Skeletal muscle tissue (tissue), 4 donors: Measurements from ENCODE around the gene IGFBP1. TPM values are rescaled to one million over a fixed set of nuclear protein-coding genes. Genes with fewer than 3 reads are reported as not detected.

Experiments
- H3K27ac ChIP-seq: one replicate; pipeline ENCODE4 v1.7.0; 2013; ENCODE audit warnings: mild to moderate bottlenecking, low read depth, low read length, inconsistent platforms
- H3K27me3 ChIP-seq, 3 donors: one replicate each; pipeline ENCODE4 v1.7.0; 2013; ENCODE audit warnings: low read length in 3 of 3; ENCODE audit not compliant: control insufficient read depth in 3 of 3, insufficient read depth in 3 of 3
- H3K36me3 ChIP-seq, 3 donors: one replicate each; pipeline ENCODE4 v1.7.0; 2013; ENCODE audit warnings: low read length in 3 of 3; ENCODE audit not compliant: control insufficient read depth in 3 of 3, insufficient read depth in 3 of 3
- H3K4me1 ChIP-seq, 3 donors: one replicate each; pipeline ENCODE4 v1.7.0; 2013; ENCODE audit warnings: low read length in 3 of 3, mild to moderate bottlenecking in 3 of 3; ENCODE audit not compliant: control insufficient read depth in 3 of 3, insufficient read depth in 3 of 3
- H3K4me3 ChIP-seq, 3 donors: one replicate each; pipeline ENCODE4 v1.7.0; 2013; ENCODE audit warnings: low read length in 3 of 3
- H3K9ac ChIP-seq, 3 donors: one replicate each; pipeline ENCODE4 v1.7.0; 2013; ENCODE audit warnings: low read length in 3 of 3, mild to moderate bottlenecking in 3 of 3, moderate library complexity in 2 of 3, low read depth in 1 of 3
- H3K9me3 ChIP-seq, 3 donors: one replicate each; pipeline ENCODE4 v1.7.0; 2013; ENCODE audit warnings: low read length in 3 of 3; ENCODE audit not compliant: control insufficient read depth in 3 of 3
- total RNA-seq: library from RNA; depleted of rRNA; stranded (reverse); fragments of >200 nt; gene quantifications from one replicate; pipeline ENCODE4 v1.2.3, GENCODE V29; 2014
- donor health status: Osteomylitis.

Gene IGFBP1
- total RNA-seq, 1 donor from 2014 or later = not detected

GRCh38 chr7:45898222-45898621, 9.9 kb downstream of the IGFBP1 start:
- Histone ChIP-seq H3K27ac (no peak overlapping the region), H3K4me1 (no peaks in the 10 kb centered on the region), H3K9me3 (no peaks in the 10 kb centered on the region), H3K27me3 (peaks cover 4 to 7% (median 6%) of the 10 kb centered on the region in 3 donors), H3K36me3 (no peaks in the 10 kb centered on the region), H3K4me3 (no peak overlapping the region), H3K9ac (no peak overlapping the region)

GRCh38 chr7:45901566-45901965, 13.3 kb downstream of the IGFBP1 start:
- Histone ChIP-seq H3K27me3 (no peaks in the 10 kb centered on the region), H3K9ac (no peak overlapping the region)

GRCh38 chr7:45902820-45903219, 14.5 kb downstream of the IGFBP1 start:
- no peaks in the 10 kb centered on the region for H3K9me3 ChIP-seq

More at GRCh38 chr7:45901566-45901965, 13.3 kb downstream of the IGFBP1 start:
- Histone ChIP-seq H3K4me3 (no peak overlapping the region), H3K36me3 (no peaks in the 10 kb centered on the region), H3K9me3 (no peaks in the 10 kb centered on the region), H3K27ac (no peak overlapping the region), H3K4me1 (no peaks in the 10 kb centered on the region)

GRCh38 chr7:45909561-45909960, 21.3 kb downstream of the IGFBP1 start:
- peaks cover 0 to 4% (median under 1%) of the 10 kb centered on the region in 3 donors for H3K36me3 ChIP-seq
- no peak overlapping the region for H3K9ac ChIP-seq
- H3K4me1 ChIP-seq = no peaks in the 10 kb centered on the region
- H3K27me3 ChIP-seq = no peaks in the 10 kb centered on the region
- no peak overlapping the region for H3K27ac ChIP-seq
- no peak overlapping the region for H3K4me3 ChIP-seq
- no peaks in the 10 kb centered on the region for H3K9me3 ChIP-seq

More at GRCh38 chr7:45902820-45903219, 14.5 kb downstream of the IGFBP1 start:
- Histone ChIP-seq H3K4me1 (no peaks in the 10 kb centered on the region), H3K27me3 (no peaks in the 10 kb centered on the region), H3K27ac (no peak overlapping the region), H3K9ac (no peak overlapping the region), H3K4me3 (no peak overlapping the region), H3K36me3 (no peaks in the 10 kb centered on the region)

- no peaks in the 10 kb centered on the region for H3K4me1 ChIP-seq
- peaks cover 0 to under 1% (median 0%) of the 10 kb centered on the region in 3 donors for H3K27me3 ChIP-seq
- no peak overlapping the region for H3K9ac ChIP-seq
- no peak overlapping the region for H3K4me3 ChIP-seq
- peaks cover 6 to 8% (median 7%) of the 10 kb centered on the region in 3 donors for H3K36me3 ChIP-seq
- H3K27ac ChIP-seq = no peak overlapping the region
- H3K9me3 ChIP-seq = no peaks in the 10 kb centered on the region
Observed at GRCh38 chr7:45910855-45911254, 22.6 kb downstream of the IGFBP1 start.

GRCh38 chr7:45911311-45911710, 23.0 kb downstream of the IGFBP1 start:
- Histone ChIP-seq H3K4me3 (no peak overlapping the region), H3K4me1 (no peaks in the 10 kb centered on the region), H3K36me3 (peaks cover 6 to 12% (median 7%) of the 10 kb centered on the region in 3 donors), H3K27ac (no peak overlapping the region), H3K9me3 (no peaks in the 10 kb centered on the region), H3K9ac (no peak overlapping the region), H3K27me3 (peaks cover 0 to 4% (median 0%) of the 10 kb centered on the region in 3 donors)

GRCh38 chr7:45912972-45913371, 24.7 kb downstream of the IGFBP1 start:
- Histone ChIP-seq H3K27me3 (peaks cover 0 to 4% (median 3%) of the 10 kb centered on the region in 3 donors), H3K9me3 (no peaks in the 10 kb centered on the region), H3K4me1 (peaks cover 4% of the 10 kb centered on the region in 3 donors), H3K4me3 (no peak overlapping the region), H3K36me3 (peaks cover 6 to 14% (median 7%) of the 10 kb centered on the region in 3 donors), H3K27ac (no peak overlapping the region), H3K9ac (no peak overlapping the region)

GRCh38 chr7:45914911-45915310, 26.6 kb downstream of the IGFBP1 start:
- peaks cover 11 to 21% (median 12%) of the 10 kb centered on the region in 3 donors for H3K27me3 ChIP-seq

GRCh38 chr7:45915606-45916005, 27.3 kb downstream of the IGFBP1 start:
- H3K27me3 ChIP-seq = peaks cover 13 to 26% (median 18%) of the 10 kb centered on the region in 3 donors
- H3K9ac ChIP-seq = no peak overlapping the region

More at GRCh38 chr7:45914911-45915310, 26.6 kb downstream of the IGFBP1 start:
- H3K9me3 ChIP-seq = no peaks in the 10 kb centered on the region
- peaks cover 7 to 11% (median 8%) of the 10 kb centered on the region in 3 donors for H3K4me1 ChIP-seq
- no peak overlapping the region for H3K27ac ChIP-seq
- H3K9ac ChIP-seq = no peak overlapping the region
- peaks cover 6 to 14% (median 7%) of the 10 kb centered on the region in 3 donors for H3K36me3 ChIP-seq
- H3K4me3 ChIP-seq = no peak overlapping the region

GRCh38 chr7:45917064-45917463, 28.8 kb downstream of the IGFBP1 start:
- Histone ChIP-seq H3K27me3 (peaks cover 18 to 37% (median 21%) of the 10 kb centered on the region in 3 donors), H3K9ac (peak overlapping the region in 1 of 3 donors; percentile 5), H3K27ac (no peak overlapping the region), H3K4me1 (peaks cover 19 to 30% (median 21%) of the 10 kb centered on the region in 3 donors), H3K9me3 (no peaks in the 10 kb centered on the region), H3K36me3 (peaks cover 5 to 14% (median 6%) of the 10 kb centered on the region in 3 donors), H3K4me3 (no peak overlapping the region)

More at GRCh38 chr7:45915606-45916005, 27.3 kb downstream of the IGFBP1 start:
- H3K36me3 ChIP-seq = peaks cover 6 to 14% (median 7%) of the 10 kb centered on the region in 3 donors
- H3K4me3 ChIP-seq = no peak overlapping the region
- H3K27ac ChIP-seq = no peak overlapping the region
- no peaks in the 10 kb centered on the region for H3K9me3 ChIP-seq
- peaks cover 13 to 18% (median 14%) of the 10 kb centered on the region in 3 donors for H3K4me1 ChIP-seq
